ENCODE results near the gene ETHE1.

Gene ETHE1

GRCh38 chr19:43489979-43490599 lies 36.9 kb downstream of the ETHE1 start:
- no peaks in the 10 kb centered on the region for H3K27me3 ChIP-seq (ENCODE audit: control insufficient read depth, insufficient read depth, low read length)
- no peaks in the 10 kb centered on the region for H3K4me1 ChIP-seq (ENCODE audit: control insufficient read depth, insufficient read depth, low read length)
- H3K4me3 ChIP-seq (ENCODE audit: low read length): no peak overlapping the region
- no peak for DNase-seq (ENCODE audit: low read depth, low spot score)
- no peaks in the 10 kb centered on the region for H3K36me3 ChIP-seq (ENCODE audit: control insufficient read depth, insufficient read depth, low read length)
- WGBS (ENCODE audit: insufficient coverage, insufficient read length): no CpG with 5 or more reads among the region's 7 CpGs
- no peak overlapping the region for H3K27ac ChIP-seq (ENCODE audit: low read length)
- H3K9me3 ChIP-seq (ENCODE audit: control insufficient read depth, insufficient read depth, low read length): no peaks in the 10 kb centered on the region

- no peak for DNase-seq (ENCODE audit: low read depth, low spot score)
- H3K9me3 ChIP-seq (ENCODE audit: control insufficient read depth, insufficient read depth, low read length): no peaks in the 10 kb centered on the region
- H3K36me3 ChIP-seq (ENCODE audit: control insufficient read depth, insufficient read depth, low read length): no peaks in the 10 kb centered on the region
- no peak overlapping the region for H3K27ac ChIP-seq (ENCODE audit: low read length)
- H3K4me3 ChIP-seq (ENCODE audit: low read length): no peak overlapping the region
- no peaks in the 10 kb centered on the region for H3K4me1 ChIP-seq (ENCODE audit: control insufficient read depth, insufficient read depth, low read length)
- no peaks in the 10 kb centered on the region for H3K27me3 ChIP-seq (ENCODE audit: control insufficient read depth, insufficient read depth, low read length)
- WGBS (ENCODE audit: insufficient coverage, insufficient read length): no CpG with 5 or more reads among the region's 5 CpGs
Observed at GRCh38 chr19:43489310-43489709, 37.7 kb downstream of the ETHE1 start.

GRCh38 chr19:43488179-43488578 lies 38.8 kb downstream of the ETHE1 start:
- no peak for DNase-seq (ENCODE audit: low read depth, low spot score)
- H3K4me1 ChIP-seq (ENCODE audit: control insufficient read depth, insufficient read depth, low read length): no peaks in the 10 kb centered on the region
- no peak overlapping the region for H3K4me3 ChIP-seq (ENCODE audit: low read length)
- H3K9me3 ChIP-seq (ENCODE audit: control insufficient read depth, insufficient read depth, low read length): no peaks in the 10 kb centered on the region
- no peaks in the 10 kb centered on the region for H3K36me3 ChIP-seq (ENCODE audit: control insufficient read depth, insufficient read depth, low read length)
- no peaks in the 10 kb centered on the region for H3K27me3 ChIP-seq (ENCODE audit: control insufficient read depth, insufficient read depth, low read length)
- WGBS (ENCODE audit: insufficient coverage, insufficient read length): no CpG with 5 or more reads among the region's 8 CpGs
- no peak overlapping the region for H3K27ac ChIP-seq (ENCODE audit: low read length)

GRCh38 chr19:43486412-43486811 lies 40.6 kb downstream of the ETHE1 start:
- H3K27me3 ChIP-seq (ENCODE audit: control insufficient read depth, insufficient read depth, low read length): no peaks in the 10 kb centered on the region
- no peaks in the 10 kb centered on the region for H3K36me3 ChIP-seq (ENCODE audit: control insufficient read depth, insufficient read depth, low read length)
- DNase-seq (ENCODE audit: low read depth, low spot score): no peak
- no peak overlapping the region for H3K27ac ChIP-seq (ENCODE audit: low read length)
- no peak overlapping the region for H3K4me3 ChIP-seq (ENCODE audit: low read length)
- no peaks in the 10 kb centered on the region for H3K9me3 ChIP-seq (ENCODE audit: control insufficient read depth, insufficient read depth, low read length)
- no CpG with 5 or more reads among the region's 7 CpGs for WGBS (ENCODE audit: insufficient coverage, insufficient read length)
- no peaks in the 10 kb centered on the region for H3K4me1 ChIP-seq (ENCODE audit: control insufficient read depth, insufficient read depth, low read length)

- H3K27ac ChIP-seq (ENCODE audit: low read length): no peak overlapping the region
- DNase-seq (ENCODE audit: low read depth, low spot score): no peak
- no CpG with 5 or more reads among the region's 6 CpGs for whole genome bisulfite sequencing (ENCODE audit: insufficient coverage, insufficient read length)
- no peaks in the 10 kb centered on the region for H3K36me3 ChIP-seq (ENCODE audit: control insufficient read depth, insufficient read depth, low read length)
- H3K9me3 ChIP-seq (ENCODE audit: control insufficient read depth, insufficient read depth, low read length): no peaks in the 10 kb centered on the region
- H3K4me1 ChIP-seq (ENCODE audit: control insufficient read depth, insufficient read depth, low read length): no peaks in the 10 kb centered on the region
- H3K27me3 ChIP-seq (ENCODE audit: control insufficient read depth, insufficient read depth, low read length): no peaks in the 10 kb centered on the region
- no peak overlapping the region for H3K4me3 ChIP-seq (ENCODE audit: low read length)
Observed at GRCh38 chr19:43485951-43486350, 41.0 kb downstream of the ETHE1 start.

- Histone ChIP-seq H3K4me1 (ENCODE audit: control insufficient read depth, insufficient read depth, low read length) (no peaks in the 10 kb centered on the region), H3K27ac (ENCODE audit: low read length) (no peak overlapping the region), H3K9me3 (ENCODE audit: control insufficient read depth, insufficient read depth, low read length) (no peaks in the 10 kb centered on the region), H3K36me3 (ENCODE audit: control insufficient read depth, insufficient read depth, low read length) (no peaks in the 10 kb centered on the region), H3K27me3 (ENCODE audit: control insufficient read depth, insufficient read depth, low read length) (no peaks in the 10 kb centered on the region), H3K4me3 (ENCODE audit: low read length) (no peak overlapping the region)
- no CpG with 5 or more reads among the region's 6 CpGs for WGBS (ENCODE audit: insufficient coverage, insufficient read length)
- no peak for DNase-seq (ENCODE audit: low read depth, low spot score)
Observed at GRCh38 chr19:43483281-43483680, 43.7 kb downstream of the ETHE1 start.

- no peak for DNase-seq (ENCODE audit: low read depth, low spot score)
- no peaks in the 10 kb centered on the region for H3K4me1 ChIP-seq (ENCODE audit: control insufficient read depth, insufficient read depth, low read length)
- H3K27ac ChIP-seq (ENCODE audit: low read length): no peak overlapping the region
- H3K27me3 ChIP-seq (ENCODE audit: control insufficient read depth, insufficient read depth, low read length): no peaks in the 10 kb centered on the region
- no peaks in the 10 kb centered on the region for H3K36me3 ChIP-seq (ENCODE audit: control insufficient read depth, insufficient read depth, low read length)
- no CpG with 5 or more reads among the region's 4 CpGs for WGBS (ENCODE audit: insufficient coverage, insufficient read length)
- no peaks in the 10 kb centered on the region for H3K9me3 ChIP-seq (ENCODE audit: control insufficient read depth, insufficient read depth, low read length)
- H3K4me3 ChIP-seq (ENCODE audit: low read length): no peak overlapping the region
Observed at GRCh38 chr19:43482193-43482592, 44.8 kb downstream of the ETHE1 start.

- Histone ChIP-seq H3K4me3 (ENCODE audit: low read length) (no peak overlapping the region), H3K4me1 (ENCODE audit: control insufficient read depth, insufficient read depth, low read length) (no peaks in the 10 kb centered on the region), H3K36me3 (ENCODE audit: control insufficient read depth, insufficient read depth, low read length) (no peaks in the 10 kb centered on the region), H3K27ac (ENCODE audit: low read length) (no peak overlapping the region), H3K9me3 (ENCODE audit: control insufficient read depth, insufficient read depth, low read length) (no peaks in the 10 kb centered on the region), H3K27me3 (ENCODE audit: control insufficient read depth, insufficient read depth, low read length) (no peaks in the 10 kb centered on the region)
- no peak for DNase-seq (ENCODE audit: low read depth, low spot score)
- no CpG with 5 or more reads among the region's 6 CpGs for WGBS (ENCODE audit: insufficient coverage, insufficient read length)
Observed at GRCh38 chr19:43481701-43482100, 45.3 kb downstream of the ETHE1 start.

- Histone ChIP-seq H3K27me3 (ENCODE audit: control insufficient read depth, insufficient read depth, low read length) (no peaks in the 10 kb centered on the region), H3K27ac (ENCODE audit: low read length) (no peak overlapping the region), H3K9me3 (ENCODE audit: control insufficient read depth, insufficient read depth, low read length) (no peaks in the 10 kb centered on the region), H3K4me1 (ENCODE audit: control insufficient read depth, insufficient read depth, low read length) (no peaks in the 10 kb centered on the region), H3K36me3 (ENCODE audit: control insufficient read depth, insufficient read depth, low read length) (no peaks in the 10 kb centered on the region), H3K4me3 (ENCODE audit: low read length) (no peak overlapping the region)
- no CpG with 5 or more reads among the region's 3 CpGs for WGBS (ENCODE audit: insufficient coverage, insufficient read length)
- no peak for DNase-seq (ENCODE audit: low read depth, low spot score)
Observed at GRCh38 chr19:43480574-43480973, 46.4 kb downstream of the ETHE1 start.

- Histone ChIP-seq H3K9me3 (ENCODE audit: control insufficient read depth, insufficient read depth, low read length) (no peaks in the 10 kb centered on the region), H3K36me3 (ENCODE audit: control insufficient read depth, insufficient read depth, low read length) (no peaks in the 10 kb centered on the region), H3K4me3 (ENCODE audit: low read length) (no peak overlapping the region), H3K27me3 (ENCODE audit: control insufficient read depth, insufficient read depth, low read length) (no peaks in the 10 kb centered on the region), H3K4me1 (ENCODE audit: control insufficient read depth, insufficient read depth, low read length) (no peaks in the 10 kb centered on the region), H3K27ac (ENCODE audit: low read length) (no peak overlapping the region)
- no CpG with 5 or more reads among the region's 4 CpGs for WGBS (ENCODE audit: insufficient coverage, insufficient read length)
- DNase-seq (ENCODE audit: low read depth, low spot score): no peak
Observed at GRCh38 chr19:43479961-43480561, 46.9 kb downstream of the ETHE1 start.

GRCh38 chr19:43479226-43479625 lies 47.8 kb downstream of the ETHE1 start:
- H3K4me3 ChIP-seq (ENCODE audit: low read length): no peak overlapping the region
- no peak overlapping the region for H3K27ac ChIP-seq (ENCODE audit: low read length)
- no peak for DNase-seq (ENCODE audit: low read depth, low spot score)
- no CpG with 5 or more reads among the region's 15 CpGs for WGBS (ENCODE audit: insufficient coverage, insufficient read length)
- H3K4me1 ChIP-seq (ENCODE audit: control insufficient read depth, insufficient read depth, low read length): no peaks in the 10 kb centered on the region
- H3K36me3 ChIP-seq (ENCODE audit: control insufficient read depth, insufficient read depth, low read length): no peaks in the 10 kb centered on the region
- no peaks in the 10 kb centered on the region for H3K27me3 ChIP-seq (ENCODE audit: control insufficient read depth, insufficient read depth, low read length)
- no peaks in the 10 kb centered on the region for H3K9me3 ChIP-seq (ENCODE audit: control insufficient read depth, insufficient read depth, low read length)

All from iPS DF 6.9 (cell line).